OCI-M2 (cell line): Measurements from ENCODE around the gene MEP1A.
"Not testable (repeated sequence)": the region's sequence is repeated elsewhere in the genome, so short reads cannot be mapped to it uniquely, and the experiment has no call there.

Experiments
- DNase-seq: peaks from one replicate; lab custom pipeline; 2025; ENCODE audit not compliant: unreplicated experiment; lab: John Stamatoyannopoulos, UW

MEP1A gene

DNA sequence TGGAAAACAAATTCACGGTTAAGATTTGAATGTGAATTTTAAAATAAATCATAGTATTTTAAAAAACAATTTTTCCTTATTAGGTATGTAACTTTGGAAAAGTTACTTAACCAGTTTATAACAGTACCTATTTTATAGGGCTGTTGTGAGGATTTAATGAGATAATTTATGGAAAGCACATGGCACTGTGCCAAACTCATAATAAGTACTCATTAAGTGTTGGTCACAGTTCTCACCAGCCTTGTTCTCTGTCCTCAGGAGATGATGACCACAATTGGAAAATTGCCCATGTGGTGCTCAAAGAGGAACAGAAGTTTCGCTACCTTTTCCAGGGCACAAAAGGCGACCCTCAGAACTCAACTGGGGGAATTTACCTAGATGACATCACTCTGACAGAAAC lies 39.6 kb downstream of the MEP1A start:
- DNase-seq: no peak

DNA sequence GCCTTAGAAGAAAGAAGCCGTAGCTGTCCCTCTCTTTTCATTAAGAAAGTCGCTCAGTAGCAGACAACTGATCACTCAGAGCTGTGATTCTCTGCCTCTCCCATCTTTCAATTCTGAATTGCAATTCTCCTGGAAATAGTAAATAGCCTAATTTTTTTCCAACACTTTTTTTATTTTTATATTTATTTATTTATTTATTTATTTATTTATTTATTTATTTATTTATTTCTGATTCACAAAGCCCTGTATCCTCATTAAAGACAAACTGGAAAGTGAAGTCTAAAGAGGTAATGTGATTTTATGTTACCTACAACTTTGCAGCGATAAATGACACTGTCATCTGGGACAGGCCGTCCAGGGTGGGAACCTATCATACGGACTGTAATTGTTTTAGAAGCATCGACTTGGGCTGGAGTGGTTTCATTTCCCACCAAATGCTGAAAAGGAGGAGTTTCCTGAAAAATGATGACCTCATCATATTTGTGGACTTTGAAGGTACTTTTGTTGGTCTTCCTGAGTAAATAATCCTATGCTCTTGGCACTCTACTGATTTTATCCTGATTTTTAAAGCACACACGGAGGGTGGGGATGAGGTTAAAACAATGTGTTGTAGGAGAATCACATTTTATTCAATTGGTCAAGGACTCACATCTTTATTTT lies 41.2 kb downstream of the MEP1A start:
- DNase-seq: not testable (repeated sequence)

DNA sequence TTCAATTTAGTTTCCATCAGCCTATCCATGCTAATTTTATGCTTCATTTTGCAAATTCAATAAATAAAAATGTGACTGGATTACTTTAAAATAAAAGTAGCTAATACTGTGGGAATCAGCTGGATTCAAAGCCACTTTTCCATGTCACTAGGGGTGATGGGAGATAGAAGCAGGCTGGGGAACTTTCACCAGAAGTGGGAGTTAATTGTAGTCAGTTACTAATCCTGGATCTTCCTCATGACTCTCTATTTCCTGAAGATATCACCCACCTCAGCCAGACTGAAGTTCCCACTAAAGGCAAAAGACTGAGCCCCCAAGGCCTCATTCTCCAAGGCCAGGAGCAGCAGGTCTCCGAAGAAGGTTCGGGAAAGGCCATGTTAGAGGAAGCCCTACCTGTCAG lies 41.8 kb downstream of the MEP1A start:
- not testable (repeated sequence) for DNase-seq

DNA sequence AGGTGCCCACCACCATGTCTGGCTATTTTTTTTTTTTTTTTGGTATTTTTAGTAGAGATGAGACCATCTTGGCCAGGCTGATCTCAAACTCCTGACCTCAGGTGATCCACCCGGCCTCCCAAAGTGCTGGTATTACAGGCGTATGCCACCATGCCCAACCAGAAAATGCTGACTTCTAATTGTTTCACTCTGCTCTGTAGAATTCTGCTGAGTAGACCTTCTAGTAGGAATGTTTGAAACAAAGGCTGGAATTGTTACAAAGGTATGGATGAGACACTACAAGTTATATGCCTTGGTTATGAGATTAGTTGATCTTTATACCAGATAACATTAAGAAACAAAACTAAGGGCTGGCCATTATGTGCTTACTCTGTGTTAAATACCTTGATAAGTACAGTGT lies 44.8 kb downstream of the MEP1A start:
- DNase-seq: no peak

DNA sequence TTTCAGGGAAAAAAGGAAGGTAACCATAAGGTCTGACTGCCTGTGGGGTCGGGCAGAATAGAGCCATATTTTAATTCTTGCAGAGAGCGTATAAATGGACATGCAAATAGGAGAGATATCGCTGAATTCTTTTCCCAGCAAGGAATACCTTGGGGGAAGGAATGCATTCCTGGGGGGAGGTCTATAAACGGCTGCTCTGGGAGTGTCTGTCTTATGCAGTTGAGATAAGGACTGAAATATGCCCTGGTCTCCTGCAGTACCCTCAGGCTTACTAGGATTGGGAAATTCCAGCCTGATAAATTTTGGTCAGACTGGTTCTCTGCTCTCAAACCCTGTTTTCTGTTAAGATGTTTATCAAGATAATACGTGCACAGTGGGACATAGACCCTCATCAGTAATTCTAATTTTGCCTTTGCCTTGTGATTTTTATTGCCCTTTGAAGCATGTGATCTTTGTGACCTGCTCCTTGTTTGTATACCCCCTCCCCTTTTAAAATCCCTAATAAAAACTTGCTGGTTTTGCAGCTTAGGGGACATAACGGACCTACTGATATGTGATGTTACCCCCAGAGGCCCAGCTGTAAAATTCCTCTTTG lies 49.2 kb downstream of the MEP1A start:
- not testable (repeated sequence) for DNase-seq

DNA sequence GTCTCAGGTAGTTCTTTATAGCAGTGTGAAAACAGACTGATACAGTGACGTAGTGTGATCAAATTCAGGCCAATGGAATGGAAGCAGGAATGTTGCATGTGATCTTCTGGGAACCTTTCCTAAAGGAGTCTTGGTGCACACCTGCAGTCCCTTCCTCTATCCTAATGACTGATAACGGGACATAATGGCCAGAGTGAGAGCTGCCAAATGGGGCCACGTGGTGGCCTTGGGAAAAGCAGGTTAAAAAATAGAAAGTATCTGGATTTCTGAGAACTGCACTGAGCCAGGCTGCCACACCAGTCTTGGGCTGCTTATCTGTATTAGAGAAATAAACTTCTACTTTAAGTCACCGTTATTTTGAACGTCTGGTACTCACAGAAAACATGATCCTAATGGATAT lies 51.9 kb downstream of the MEP1A start:
- DNase-seq: no peak

DNA sequence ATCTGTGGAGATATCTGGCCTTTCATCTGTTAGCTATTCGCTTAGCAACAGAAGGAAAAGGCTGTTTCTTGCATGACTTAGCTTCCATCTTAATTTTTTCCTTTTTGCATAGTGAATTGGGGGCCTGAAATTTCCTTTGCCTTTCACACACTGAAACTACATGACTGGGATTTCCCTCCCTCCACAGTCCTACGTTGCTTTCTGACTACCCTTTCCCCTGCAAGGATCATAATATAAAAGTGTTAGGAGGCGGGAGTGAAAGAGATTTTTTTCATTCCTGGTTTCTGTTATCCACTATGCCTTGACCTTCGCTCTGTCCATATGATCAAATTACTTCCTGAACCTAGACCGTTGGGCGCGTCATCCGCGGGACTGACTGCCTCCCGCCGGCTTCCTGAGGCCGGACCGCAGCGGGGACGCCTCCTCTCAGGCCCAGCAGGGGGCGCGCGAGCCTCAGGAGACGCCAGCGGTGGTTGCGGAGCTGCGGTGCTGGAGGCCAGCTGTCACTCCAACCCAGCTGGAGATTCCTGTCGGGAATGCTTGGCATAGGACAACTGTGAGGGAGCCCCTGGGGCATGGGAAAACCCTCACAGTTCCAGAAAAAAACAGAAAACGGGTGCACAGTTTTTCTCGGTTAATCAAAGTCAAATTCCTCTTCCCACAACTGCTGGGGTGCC lies 55.6 kb downstream of the MEP1A start:
- no peak for DNase-seq

DNA sequence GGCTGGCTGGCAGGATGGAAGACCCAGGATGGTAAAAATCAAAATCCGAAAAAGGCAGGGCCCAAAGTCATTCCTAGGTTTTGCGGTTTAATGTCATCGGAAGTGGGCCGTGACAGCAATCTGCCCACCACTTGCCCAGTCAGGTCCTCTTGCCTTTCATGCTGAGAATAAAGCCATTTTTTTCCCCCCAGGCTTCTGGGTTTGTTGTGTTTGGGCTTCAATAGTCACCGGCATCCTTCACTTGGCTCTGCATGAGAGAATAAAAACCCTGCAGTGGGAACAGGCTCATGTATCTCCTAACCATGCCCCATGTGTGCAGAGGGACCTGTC lies 56.1 kb downstream of the MEP1A start:
- no peak for DNase-seq

DNA sequence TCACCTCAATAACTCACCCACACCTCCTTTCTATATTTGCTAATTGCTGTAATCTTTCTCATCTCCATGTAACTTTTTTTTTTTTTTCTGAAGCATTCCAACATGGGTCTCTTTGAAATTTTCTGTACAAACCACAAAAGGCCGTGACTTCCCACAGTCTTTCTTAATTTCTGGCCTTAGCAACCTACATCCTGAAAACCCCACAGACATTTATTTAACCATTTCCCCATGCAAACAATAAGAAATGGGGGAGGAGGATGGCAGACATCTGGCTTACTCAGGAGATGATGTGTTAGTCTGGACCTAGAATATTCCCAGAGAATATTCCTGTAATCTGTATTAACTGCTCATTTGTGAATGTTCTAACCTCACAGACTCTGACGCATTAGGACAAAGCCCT lies 57.6 kb downstream of the MEP1A start:
- no peak for DNase-seq

DNA sequence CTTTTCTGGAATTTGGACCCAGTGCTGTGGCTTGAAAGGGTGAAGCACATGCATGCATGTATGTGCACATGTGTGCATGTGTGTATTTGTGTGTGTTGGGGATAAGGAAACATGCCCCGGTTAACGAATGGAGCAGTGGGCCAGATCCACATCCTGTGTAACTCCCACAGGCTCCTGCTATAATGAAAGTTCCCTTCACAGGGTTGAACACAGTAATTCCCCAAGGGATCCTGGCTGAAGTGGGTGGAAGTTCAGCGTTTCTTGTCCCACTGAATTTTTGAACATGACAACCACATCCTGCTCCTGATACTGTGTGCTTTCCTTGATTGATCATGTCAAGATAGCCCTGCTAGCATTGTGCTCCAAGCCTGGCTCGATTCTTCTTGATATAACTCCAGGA lies 58.4 kb downstream of the MEP1A start:
- not testable (repeated sequence) for DNase-seq

DNA sequence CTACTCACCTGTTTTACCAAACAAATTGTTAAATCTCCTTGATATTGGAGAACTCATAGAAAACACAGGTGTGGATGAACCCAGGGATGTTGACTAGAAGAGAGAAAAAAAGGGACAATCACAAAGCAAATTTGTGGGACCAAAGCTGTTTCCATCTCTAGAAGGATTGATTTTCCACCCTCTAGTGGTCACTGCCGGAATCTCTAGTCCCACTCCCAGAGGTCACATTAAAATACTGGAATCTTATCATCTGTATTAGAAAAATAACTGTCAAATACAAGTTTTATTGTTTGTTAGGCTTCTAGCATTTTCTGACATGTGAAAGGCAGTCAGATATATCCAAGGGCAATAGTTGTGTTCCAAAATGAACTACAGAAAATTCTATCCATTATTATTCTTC lies 62.8 kb downstream of the MEP1A start:
- DNase-seq: not testable (repeated sequence)

DNA sequence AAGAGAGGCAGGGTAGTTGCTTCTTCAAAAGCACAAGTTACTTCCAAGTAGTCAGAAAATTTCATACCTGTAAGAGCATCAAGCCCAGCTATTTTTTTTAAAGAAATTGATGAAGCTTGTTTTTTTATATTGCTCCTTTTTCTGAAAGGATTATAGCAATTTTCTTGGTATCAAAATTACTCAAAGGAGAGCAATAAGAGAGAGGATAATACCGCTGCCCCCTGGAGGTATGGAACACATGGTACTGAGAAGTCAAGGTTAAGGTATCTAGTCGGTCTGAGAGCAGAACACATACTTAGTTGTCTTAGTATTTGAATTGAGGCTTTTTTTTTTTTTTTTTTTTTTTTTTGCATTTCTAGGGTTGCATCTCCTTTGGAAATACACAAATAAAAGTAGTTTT lies 69.2 kb downstream of the MEP1A start:
- no peak for DNase-seq

DNA sequence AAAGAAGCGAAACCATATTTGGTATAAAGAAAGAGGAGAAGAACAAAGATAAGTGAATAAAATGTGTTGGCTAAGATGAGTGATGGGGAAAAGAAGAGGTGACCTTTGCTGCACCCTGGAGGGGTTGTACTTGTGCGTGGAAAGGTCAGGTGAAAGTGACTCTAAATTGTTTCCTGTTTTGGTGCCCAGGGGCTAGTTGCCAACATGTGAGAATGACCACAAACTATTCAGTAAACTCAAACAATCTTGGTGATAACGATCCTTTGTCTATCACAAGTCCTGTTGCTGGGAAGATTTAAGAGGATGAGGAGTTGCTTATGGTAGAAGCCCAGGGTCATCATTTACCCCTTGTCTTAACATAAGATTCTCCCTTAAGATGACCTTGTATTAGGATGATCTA lies 70.6 kb downstream of the MEP1A start:
- no peak for DNase-seq

DNA sequence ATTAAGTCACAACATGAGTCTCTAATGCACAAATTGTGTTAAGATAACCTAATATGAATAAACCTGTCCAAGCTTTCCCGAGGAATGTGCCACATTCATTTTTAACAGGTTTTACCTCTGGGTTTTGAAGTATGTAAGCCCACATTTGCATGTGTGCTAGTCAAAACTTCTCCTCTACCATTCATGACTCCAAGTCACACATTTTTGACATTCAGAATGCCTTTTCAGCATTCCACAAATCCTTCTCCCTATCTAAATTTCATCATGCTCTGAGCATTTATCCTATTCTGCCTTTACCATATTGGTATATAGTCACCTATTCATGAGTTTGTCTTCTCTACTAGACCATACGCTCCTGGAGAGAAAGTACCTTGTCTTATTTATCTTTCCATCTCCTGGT lies 72.0 kb downstream of the MEP1A start:
- no peak for DNase-seq

DNA sequence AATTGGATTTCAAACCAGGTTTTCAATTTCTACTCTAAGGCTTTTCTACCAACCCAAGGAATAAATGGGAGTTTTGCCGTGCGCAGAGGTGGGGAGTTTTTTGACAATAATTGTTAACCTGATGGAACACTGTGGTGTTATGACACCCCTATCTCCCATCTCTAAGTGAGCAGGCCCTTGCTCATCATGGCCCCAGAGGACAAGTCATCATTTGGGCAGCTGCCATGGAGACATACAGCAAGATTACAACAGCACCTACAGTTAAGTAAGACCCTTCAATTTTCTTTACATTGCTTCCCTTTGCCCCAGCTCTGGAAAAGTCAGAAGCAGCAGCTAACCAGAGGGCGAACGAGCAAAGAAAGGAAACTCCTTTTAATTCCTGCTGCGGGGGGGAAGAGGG lies 74.2 kb downstream of the MEP1A start:
- no peak for DNase-seq

DNA sequence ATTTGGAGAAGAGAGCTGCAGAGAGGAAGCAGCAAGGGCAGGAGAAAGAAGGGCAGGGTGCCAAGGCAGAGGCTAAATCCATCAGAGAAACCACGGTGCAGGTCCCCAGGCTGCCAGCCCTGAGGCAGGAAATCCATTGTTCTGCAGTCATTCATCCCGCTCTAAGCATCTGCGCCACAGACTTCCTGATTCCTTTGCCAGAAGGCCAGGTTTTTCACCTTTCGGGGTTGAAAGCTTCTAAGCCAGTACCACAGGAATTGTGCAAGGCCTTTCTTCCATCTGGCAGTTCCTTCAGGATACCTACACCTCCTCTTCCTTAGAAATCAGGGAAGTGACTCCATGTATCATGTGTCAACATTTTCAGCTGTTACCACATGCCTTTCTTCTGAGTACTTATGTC lies 82.9 kb downstream of the MEP1A start:
- no peak for DNase-seq

DNA sequence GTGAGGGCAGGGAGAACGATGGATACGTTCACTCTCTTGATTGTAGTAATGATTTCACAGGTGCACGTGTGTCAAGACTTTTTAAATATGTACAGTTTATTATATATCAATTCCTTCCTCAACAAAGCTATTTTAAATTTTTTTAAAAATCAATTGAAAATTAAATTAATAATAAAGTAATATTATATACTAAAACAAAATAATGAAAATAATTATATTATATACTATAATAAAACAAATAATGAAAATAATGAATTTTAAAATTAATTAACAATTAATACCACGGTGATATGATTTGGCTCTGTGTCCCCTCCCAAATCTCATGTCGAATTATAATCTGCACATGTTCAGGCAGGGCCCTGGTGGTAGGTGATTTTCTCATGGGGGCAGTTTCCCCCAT lies 85.8 kb downstream of the MEP1A start:
- no peak for DNase-seq

DNA sequence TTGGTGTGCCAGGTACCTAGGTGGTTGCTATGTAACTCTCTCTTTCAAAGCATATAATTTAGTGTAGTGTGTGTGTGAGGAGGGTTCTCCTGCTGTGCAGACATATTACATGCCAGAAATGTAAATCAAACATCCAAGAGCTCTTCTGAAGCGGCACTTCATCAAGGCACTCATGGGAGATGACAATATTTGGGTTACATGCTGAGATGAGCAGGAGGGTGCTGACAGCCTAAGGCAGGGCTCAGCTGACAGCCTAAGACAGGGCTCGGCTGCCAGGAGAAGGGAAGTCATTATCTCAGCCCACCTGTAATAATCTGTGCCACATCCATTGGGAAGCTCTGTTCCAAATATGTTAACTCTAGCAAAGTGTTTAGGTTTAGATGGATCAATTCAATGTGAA lies 89.5 kb downstream of the MEP1A start:
- DNase-seq: no peak

DNA sequence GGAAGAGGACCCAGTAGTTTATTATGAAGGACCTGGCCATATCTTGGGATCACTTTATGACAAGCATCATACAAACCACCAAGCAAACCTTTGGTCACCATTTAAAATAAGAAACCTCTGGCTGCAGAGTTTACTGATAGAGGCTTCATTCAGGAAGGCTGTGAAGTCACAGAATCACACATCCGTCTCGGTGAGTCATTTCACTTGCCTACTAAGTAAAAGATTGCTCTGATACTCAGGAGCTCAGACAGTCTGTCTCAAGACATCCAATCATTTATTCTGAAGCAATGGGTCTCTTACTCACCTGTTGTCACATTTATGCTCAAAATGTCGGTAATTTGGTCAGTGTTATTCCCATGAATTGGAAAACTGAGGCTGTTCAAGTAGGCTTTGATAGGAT lies 94.8 kb downstream of the MEP1A start:
- DNase-seq: no peak

DNA sequence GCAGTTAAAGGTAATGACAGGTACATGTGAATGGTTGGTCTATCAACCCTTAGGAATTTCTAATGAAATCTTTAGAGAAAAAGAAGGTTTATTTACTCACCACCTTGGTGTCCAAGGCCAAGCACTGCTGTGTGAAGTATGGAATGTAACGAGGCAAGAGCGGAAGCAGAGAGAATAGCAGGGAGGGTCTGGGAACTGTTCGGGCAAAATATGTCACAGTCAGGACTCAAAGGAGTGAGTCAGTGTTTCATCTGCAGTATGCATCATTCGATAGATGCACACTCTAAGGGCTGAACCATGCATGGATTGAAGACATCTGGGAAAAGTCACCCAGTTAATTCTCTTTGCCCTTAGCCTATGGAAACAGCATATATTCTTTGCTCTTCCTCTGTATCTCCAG lies 95.4 kb downstream of the MEP1A start:
- DNase-seq: no peak
